Stimulated activated CD4-positive, alpha-beta T cell treated with anti-CD3 and anti-CD28 coated beads, Interleukin-2, amount 100 ng/mL, for 48 hours (primary cell): ENCODE measurements around the gene TPRA1.
"Not testable (repeated sequence)": the region's sequence is repeated elsewhere in the genome, so short reads cannot be mapped to it uniquely, and the experiment has no call there.

Experiments
- DNase-seq, 2 donors: peaks; one replicate each; pipeline ENCODE4 v3.0.0-alpha.2; 2020

TPRA1 gene

DNA sequence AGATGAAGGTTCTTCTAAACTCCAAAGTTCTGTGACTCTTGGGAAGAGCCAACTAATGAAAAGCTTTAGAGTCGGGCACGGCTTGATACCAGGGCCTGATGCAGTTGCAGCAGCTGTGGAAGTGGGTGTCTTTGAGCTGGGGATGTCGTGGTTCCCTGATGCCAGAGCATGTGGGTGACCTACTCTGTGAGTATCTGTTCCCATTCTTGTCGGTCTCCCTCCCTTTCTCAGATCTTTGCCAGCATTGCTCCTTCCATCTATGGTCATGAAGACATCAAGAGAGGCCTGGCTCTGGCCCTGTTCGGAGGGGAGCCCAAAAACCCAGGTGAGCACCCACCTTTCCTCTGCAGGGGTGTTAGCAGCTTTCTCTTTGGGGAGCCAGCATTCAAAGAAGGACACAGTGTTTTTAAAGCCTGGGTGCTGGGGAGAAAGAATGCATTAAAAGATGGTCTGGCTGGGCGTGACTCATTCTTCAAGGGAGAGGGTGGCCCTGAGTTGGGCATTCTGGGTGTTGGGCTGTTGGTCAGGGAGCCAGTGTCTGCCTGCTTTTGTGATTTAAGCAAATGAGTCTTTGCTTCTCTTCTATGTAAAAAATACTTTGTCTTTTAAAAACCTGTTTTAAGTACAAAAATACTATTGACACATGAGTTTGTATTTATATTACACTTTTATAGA is 25.2 kb upstream of the TPRA1 start:
- no peak for DNase-seq

DNA sequence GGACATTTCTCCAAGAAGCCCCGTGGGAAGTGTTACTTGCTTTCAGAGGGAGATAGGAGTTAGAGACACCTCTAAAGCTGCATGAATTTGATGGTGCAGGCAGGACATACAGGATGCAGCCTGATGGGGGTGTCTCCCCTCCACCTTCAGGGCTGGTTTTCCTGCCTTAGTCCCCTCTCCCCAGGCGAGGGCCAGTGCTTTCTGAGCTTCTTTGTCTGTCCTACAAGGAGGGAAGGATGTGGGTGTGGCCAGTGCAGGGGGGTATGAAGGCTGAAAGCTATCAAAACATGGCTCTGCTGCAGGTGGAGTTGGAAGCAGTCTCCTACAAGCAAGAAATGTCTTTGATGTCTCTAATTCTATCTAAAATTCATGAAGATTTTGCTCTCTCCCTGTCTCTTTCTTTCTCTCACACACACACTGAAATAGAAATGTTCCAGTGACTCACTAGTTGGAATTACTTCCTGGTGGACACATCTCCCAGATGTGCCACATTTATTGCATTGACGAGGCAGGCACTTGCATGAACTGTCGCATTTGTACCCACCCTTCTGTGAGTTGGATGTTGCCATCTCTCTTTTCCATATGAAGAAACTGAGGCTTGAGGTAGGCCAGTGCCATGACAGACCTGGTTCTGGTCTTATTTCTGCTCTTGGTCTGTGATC is 24.5 kb upstream of the TPRA1 start:
- no peak for DNase-seq

DNA sequence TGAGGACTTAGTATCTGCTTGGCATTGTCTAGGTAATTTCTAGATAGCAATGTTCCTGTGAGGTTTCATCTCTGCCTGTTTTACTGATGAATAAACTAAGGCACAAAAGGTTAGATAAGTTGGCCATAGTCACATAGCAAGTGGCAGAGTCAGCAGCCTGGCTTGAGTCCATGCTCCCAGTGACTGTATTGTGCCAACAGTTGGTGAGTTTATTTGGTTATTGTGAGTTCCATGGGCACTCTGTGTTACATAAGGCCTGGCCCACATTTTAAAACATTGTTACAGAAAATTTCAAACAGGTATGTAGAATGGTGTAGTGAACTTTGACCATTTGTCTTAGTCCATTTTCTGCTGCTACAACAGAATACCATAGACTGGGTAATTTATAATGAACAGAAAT is 22.9 kb upstream of the TPRA1 start:
- no peak for DNase-seq

DNA sequence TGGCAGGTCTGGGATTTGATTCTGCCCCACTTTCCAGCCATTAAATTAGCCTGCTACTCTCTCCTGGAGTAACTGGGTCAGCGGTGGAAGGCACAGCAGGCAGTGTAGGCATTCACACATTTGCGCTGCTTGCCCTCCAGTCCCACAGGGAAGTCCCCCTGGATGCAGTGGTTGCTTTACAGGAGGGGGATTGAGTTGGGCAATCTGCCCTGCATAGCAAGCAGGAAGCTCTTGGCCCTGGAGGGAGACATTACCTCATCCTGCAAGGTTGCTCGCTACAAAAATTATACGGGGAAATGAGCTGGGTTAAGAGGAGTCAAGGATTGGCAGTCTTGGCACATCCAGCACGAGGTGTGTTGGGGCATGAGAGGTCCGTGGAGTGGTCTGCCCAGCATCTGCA is 22.4 kb upstream of the TPRA1 start:
- DNase-seq = no peak

DNA sequence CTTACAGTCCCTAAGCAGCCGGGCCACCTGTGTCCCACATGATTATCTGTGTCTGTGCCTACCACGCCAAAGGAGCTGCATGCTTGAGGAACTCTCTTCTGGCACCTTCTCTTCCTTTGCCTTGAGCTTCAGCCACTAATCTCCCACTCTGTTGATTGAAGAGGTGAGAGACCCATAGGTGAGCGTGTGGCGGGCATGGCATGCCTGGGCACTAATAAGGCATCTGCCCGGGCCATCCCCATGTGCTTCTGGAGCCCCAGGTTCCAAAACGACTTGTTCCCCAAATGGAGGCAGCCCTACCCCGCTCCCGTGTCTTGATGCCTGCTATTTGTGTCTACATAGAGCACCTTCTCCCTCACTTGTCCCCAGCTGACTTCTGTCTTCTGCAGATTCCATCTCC is 20.7 kb upstream of the TPRA1 start:
- no peak for DNase-seq

DNA sequence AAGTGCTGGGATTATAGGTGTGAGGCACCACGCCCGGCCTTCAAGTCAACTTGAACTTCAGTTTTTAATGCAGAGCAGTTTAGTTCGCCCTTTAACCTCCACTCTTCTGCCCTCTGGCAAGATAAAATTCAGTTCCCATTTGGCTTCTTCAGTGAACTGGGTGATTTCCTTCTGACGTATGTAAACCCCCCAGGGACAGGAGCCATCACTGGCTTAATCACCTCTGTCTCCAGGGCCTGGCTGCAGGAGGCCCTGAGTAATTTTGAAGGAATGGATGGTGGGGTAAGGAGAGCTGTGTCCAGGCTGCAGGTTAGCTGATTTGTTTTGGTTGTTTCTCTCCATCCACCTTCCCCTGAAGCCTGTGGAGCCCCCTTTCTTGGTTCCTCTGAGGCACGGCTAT is 19.6 kb upstream of the TPRA1 start:
- no peak for DNase-seq

DNA sequence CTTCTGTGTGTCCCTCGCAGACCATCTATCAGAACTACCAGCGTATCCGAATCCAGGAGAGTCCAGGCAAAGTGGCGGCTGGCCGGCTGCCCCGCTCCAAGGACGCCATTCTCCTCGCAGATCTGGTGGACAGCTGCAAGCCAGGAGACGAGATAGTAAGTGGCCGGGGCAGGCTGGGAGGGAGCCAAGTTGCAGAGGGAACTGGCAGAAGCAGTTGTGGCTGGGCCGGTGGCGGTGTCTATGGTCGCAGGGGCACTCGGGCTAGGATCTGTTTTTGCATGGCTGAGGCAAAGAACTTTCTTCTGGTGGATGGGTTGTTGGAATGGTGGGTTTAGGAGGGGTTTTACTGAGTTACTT is 17.8 kb upstream of the TPRA1 start:
- no peak for DNase-seq

DNA sequence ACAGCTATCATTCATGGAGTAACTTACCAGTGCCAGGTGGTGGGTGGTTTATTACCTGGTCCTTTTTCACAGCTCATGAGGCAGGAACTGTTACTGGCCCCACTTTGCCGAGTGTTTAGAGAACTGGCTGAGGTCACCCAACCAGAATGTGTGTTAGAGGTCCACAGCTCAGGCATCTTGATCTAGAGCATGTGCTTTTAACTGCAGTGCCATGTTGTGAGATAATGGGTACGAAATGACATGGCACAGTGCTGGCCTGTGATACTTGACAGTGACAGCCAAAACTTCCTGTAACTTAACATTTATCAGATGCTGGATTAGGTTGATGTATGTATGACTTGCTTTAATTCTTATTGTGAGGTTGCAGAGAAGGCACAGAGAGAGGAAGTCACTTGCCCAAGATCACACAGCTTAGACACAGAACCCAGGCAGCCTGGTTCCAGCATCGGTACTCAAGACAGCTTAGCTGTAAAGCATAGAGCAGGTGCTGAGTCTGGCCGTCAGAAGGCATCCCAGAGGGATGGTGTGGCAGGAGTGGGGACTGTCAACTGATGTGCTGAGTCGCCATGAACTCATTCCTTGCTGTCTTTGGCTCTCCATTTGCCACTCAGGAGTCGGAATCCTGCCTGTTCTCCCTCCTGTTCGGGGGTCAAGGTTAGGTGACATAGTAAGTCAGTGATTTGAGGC is 17.3 kb upstream of the TPRA1 start:
- DNase-seq = no peak

DNA sequence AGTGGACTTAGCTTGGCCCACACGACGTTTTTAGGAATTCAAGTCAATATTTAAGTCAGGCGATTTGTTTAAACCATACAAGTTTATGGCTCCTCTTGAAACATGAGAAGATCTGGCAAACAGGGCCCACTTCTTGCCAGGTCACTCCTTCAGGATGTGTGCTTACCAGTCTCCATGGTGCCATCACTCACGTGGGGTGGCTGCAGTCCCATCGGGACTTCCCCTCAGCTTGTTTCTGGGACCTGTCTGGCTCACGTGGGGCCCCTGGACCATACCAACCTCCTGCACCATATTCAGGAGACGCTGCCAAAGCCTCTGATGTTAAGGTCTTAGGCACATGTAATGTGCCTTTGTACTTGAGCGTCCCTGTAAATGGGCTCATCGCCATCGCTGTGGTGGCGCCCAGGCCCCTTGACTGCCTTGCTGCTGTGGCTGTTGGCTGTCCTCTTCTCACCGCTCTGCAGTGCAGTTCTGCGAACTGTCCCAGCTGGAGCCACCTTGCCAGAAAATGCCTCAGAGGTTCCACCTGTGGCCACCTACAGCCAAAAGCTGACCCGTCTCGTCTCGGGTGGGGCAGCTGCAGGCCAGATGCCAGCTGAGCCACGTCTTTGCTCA is 16.6 kb upstream of the TPRA1 start:
- no peak for DNase-seq

DNA sequence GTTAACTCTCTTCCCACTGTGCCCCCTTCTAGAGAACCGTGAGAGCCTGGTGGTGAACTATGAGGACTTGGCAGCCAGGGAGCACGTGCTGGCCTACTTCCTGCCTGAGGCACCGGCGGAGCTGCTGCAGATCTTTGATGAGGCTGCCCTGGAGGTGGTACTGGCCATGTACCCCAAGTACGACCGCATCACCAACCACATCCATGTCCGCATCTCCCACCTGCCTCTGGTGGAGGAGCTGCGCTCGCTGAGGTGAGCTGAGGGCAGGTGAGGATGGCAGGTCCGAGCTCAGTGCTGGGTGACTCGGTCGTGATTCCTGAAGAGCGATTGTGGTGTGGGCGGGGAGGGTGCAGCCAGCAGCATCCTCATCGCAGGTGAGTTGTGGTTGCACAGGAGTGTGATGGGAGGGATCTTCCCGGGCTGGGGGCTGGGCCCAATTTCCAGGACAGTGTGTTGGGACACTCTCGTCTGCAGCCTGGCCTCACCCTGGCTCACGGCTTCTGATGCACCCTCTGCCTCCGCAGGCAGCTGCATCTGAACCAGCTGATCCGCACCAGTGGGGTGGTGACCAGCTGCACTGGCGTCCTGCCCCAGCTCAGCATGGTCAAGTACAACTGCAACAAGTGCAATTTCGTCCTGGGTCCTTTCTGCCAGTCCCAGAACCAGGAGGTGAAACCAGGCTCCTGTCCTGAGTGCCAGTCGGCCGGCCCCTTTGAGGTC is 15.7 kb upstream of the TPRA1 start:
- DNase-seq = no peak

DNA sequence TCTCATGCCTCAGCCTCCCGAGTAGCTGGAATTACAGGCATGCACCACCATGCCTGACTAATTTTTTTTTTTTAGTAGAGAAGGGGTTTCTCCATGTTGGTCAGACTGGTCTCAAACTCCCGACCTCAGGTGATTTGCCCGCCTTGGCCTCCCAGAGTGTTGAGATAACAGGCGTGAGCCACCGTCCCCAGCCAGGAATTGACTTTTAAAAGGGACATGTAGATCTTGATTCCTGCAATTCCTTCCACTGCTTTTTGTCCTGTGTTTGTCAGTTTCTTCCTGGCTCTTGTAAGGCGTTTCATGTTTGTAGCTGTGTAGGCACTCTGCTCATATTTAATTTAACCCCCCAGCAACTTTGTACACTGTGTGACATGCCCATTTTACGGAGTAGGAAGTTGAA is 15.0 kb upstream of the TPRA1 start:
- not testable (repeated sequence) for DNase-seq

DNA sequence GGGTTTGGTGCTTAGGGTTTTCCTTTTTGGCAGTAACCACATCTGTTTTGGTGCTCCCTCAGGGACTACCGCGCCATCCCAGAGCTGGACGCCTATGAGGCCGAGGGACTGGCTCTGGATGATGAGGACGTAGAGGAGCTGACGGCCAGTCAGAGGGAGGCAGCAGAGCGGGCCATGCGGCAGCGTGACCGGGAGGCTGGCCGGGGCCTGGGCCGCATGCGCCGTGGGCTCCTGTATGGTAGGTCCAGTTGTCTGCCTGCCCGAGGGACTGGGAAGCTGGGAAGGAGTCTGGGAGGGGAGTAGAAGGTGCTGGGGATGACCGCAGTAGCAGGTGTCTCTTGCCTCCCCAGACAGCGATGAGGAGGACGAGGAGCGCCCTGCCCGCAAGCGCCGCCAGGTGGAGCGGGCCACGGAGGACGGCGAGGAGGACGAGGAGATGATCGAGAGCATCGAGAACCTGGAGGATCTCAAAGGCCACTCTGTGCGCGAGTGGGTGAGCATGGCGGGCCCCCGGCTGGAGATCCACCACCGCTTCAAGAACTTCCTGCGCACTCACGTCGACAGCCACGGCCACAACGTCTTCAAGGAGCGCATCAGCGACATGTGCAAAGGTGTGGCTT is 14.1 kb upstream of the TPRA1 start:
- DNase-seq = no peak

DNA sequence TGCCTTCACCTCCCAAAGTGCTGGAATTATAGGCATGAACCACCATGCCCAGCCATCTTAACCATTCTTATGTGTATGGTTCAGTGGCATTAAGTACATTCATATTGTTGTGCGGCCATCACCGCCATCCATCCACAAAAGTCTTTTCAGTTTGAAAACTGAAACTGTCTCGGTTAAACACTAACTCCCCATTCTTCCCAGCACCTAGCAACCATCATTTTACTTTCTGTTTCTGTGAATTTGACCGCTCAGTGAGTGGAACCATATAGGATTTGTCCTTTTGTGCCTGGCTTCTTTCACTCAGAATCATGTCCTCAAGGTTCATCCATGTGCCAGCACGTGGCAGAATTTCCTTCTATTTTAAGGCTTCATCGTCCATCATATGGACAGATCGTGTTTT is 13.5 kb upstream of the TPRA1 start:
- DNase-seq = no peak

DNA sequence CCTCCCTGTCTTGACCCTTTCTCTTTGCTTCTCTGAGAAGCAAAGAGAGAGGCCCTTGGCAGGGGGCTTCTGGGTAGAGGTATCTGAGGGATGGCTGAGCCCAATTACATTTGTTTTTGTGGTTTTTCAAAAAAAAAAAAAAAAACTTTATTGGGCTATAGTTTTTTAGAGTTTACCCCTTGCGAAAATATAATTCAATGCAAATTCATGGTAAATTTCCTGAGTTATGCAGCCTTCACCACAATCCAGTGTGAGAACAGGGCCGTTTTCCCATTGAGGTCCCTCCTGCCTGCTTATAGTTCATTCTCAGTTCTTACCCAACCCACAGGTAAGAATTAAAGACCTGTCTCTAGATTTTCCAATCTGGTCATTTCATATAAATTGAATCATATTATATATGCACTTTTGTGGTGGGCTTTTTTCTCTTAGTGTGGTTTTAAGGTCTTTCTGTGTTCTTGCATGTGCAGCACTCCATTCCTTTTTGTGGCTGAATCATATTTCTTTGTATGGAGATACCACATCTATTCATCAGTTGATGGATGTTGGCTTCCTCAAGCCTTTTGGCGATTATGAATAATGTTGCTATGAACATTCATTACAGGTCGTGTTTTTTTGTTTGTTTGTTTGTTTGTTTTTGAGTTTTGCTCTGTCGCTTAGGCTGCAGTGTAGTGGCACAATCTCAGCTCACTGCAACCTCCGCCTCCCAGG is 10.4 kb upstream of the TPRA1 start:
- no peak for DNase-seq

DNA sequence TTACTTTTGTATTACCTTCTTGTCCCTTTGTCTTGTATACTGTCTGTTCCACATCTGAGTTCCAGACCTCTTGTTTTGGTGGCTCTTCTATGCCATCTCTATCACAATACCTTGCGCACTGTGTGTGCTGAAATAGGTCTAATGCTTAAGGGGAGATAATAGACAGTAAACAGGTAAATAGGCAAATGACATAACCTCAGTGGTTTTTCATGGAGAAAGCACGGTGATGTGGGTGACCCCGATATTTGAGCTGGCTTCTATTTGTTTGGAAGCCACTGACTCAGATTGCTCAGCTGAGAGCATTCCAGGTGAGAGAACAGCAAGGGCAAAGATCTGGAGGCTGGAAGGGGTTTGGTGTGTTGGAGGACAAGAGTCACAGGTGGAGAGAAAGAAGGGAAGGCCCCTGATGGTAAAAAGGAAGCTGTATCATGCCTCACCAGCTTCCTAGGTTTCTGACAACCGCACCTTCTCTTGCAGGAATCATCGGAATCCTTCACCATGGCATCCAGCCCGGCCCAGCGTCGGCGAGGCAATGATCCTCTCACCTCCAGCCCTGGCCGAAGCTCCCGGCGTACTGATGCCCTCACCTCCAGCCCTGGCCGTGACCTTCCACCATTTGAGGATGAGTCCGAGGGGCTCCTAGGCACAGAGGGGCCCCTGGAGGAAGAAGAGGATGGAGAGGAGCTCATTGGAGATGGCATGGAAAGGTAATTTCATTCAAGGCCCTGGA is 8.5 kb upstream of the TPRA1 start:
- no peak for DNase-seq

DNA sequence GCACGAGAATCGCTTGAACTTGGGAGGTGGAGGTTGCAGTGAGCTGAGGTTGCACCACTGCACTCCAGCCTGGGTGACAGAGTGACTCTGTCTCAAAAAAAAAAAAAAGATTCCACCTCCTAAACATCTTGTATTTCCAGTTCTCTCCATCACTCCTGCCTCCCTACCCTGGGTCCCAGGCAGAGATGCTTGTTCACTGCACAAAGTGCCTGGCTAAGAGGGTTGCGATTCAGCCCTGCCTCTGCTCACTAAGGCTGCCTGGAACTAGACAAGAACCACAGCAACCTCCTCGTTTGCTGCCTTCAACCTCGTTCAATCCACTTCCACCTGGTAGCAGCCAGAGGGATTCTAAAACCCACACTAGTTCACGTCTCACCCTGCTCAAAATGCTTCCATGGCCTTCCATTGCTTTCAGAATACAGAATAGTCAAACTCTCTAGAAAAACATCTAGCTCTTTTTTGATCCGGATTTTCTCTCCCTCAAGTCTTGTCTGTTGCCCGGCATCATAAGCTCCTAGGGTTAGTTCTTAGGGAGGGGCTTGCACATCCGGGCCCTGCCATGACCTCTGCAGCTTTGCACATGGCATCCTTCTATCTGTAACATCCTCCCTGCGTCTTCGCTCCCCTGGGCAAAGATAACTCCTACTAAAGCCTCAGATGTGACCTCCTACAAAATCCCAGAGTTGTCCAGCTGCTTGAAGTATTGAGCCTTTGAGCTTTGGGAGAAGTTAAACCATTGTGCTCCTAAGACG is 6.7 kb upstream of the TPRA1 start:
- DNase-seq = no peak

DNA sequence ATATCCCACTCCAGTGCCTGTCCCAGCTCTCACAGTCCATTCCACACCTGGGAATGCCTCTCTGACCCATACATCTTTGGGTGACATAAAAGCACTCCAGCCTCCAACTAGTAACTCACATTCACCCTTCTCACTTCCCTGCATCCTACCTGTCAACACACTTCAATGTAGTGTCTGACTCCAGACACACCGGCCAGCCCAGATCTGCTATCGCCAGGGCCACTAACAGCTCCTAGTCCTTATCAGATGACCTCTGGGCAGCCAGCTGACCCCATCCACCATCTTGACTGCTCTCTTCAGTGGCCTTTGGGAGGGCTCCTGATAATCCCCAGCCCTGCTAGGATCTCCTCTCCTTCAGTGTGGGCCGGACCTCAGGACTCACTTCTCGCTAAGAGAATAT is 4.8 kb upstream of the TPRA1 start:
- no peak for DNase-seq

DNA sequence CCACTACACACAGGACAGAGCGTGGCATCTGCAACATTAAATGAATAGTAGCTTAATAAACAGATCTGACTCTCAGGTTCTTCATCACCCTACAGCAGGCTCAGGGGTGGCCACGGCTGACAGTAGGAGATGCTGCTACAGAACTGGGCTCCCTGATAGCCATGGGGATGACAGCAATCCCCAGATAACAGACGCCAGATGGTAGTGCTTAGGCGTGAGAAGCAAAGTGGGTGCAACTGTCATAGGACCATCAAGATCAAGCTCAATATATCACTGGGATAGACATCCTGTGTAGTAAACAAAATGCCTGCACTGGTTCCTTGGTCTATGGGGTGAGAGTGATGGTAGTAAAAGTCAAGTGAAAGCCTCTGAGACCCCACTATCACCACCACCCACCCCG is 2.6 kb upstream of the TPRA1 start:
- no peak for DNase-seq

DNA sequence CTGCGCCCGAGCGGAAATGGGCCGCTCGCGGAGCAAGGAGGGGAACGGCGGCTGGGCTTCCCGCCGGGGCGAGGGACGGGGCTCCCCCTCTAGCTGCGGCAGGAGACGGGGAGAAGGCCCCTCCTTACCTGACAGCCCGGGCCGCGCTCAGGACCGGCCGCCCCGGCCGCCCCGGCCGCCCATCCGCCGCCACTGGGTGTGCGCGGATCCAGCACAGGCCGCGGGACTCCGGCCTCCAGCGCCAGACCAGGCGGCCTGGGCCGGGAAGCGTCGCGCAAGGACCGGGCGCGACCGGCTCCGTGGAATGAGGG is 296 bp downstream of the TPRA1 start:
- peak; percentile 28 to 32 for DNase-seq

DNA sequence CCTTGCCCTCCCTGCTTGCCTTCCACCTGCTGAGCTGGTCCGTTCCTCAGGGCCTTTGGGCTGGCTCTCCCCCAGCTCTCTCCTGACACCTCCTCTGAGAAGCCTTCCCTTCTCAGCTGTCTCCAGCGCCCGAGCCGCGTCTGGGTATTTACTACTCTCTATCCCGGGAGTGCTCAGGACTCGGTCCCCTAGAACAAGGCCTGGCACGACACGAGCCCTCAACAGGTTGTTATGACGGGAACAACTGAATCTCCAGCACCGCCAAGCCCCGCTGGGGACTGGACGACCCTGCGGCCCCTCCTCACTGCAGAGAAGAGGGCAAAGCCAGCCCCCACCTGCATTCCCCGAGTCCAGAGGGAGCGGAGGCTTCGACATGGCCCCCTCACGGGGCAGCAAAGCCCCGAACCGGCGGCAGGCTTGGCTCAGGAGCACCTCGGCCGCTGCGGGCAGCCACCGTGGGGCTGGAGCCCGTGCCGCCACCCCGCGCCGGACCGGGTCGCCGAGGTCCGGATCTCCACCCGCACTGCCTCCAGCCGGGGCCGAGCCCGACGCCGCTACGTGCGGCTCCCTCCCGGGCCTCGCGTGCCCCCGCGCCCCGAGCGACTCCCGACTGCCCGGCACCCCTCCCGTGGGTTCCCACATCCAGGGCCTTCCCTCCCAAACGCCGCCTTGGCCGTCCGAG is 792 bp downstream of the TPRA1 start:
- DNase-seq = peak in 1 of 2 donors; percentile 18
